Measurements from ENCODE around the gene FIP1L1. TPM values are rescaled to one million over a fixed set of nuclear protein-coding genes. Genes with fewer than 3 reads are reported as not detected.
A peak's percentile ranks its signal among the peaks of the same experiment; 100 is the strongest.
"Not testable (repeated sequence)": the region's sequence is repeated elsewhere in the genome, so short reads cannot be mapped to it uniquely, and the experiment has no call there.

The FIP1L1 gene
- total RNA-seq, 2 experiments from 2014 or later: 79.5 to 80.6 TPM

- ATAC-seq (peak; percentile 14), DNase-seq (peak; percentile 43)
- Mint-ChIP-seq H3K27me3 (peaks cover 11% of the 10 kb centered on the region), H3K4me1 (peaks cover 48% of the 10 kb centered on the region), H3K36me3 (peaks cover 14% of the 10 kb centered on the region), H3K27ac (peak overlapping the region; percentile 95), H3K9me3 (ENCODE audit: low read depth) (no peaks in the 10 kb centered on the region), H3K4me3 (peak overlapping the region; percentile 90)
- CTCF ChIA-PET: interaction anchor here (0.7 to 0.9 kb wide), 2 partner anchors 10 to 14 kb away, joined by 3 read pairs; no protein-coding TSS in a partner anchor
Measured at GRCh38 chr4:53365121-53365485, 12.3 kb upstream of the FIP1L1 start.

GRCh38 chr4:53365486-53366300 is 11.7 kb upstream of the FIP1L1 start, which contains the start of gene SCFD2:
Gene SCFD2 (minus strand): TSS chr4:53366061.
- ATAC-seq (peak; percentile 97), DNase-seq (peak; percentile 98)
- H3K9me3 Mint-ChIP-seq (ENCODE audit: low read depth): no peaks in the 10 kb centered on the region

GRCh38 chr4:53366301-53366716 is 11.1 kb upstream of the FIP1L1 start:
- peak overlapping the region; percentile 95 for H3K27ac Mint-ChIP-seq
- H3K27me3 Mint-ChIP-seq: peaks cover 16% of the 10 kb centered on the region
- DNase-seq: no peak
- H3K4me3 Mint-ChIP-seq: peak overlapping the region; percentile 90
- H3K36me3 Mint-ChIP-seq: peaks cover 9% of the 10 kb centered on the region
- CTCF ChIA-PET: no interaction called here
- H3K4me1 Mint-ChIP-seq: peaks cover 39% of the 10 kb centered on the region
- no peaks in the 10 kb centered on the region for H3K9me3 Mint-ChIP-seq (ENCODE audit: low read depth)
- ATAC-seq: peak; percentile 5

More at GRCh38 chr4:53365486-53366300, 11.7 kb upstream of the FIP1L1 start, which contains the start of gene SCFD2:
- peak within 1 kb of the TSS; percentile 95 for H3K27ac Mint-ChIP-seq
- H3K4me3 Mint-ChIP-seq: peak within 1 kb of the TSS; percentile 90
- peaks cover 13% of the 10 kb centered on the region for H3K36me3 Mint-ChIP-seq
- H3K27me3 Mint-ChIP-seq: peaks cover 12% of the 10 kb centered on the region
- peaks cover 43% of the 10 kb centered on the region for H3K4me1 Mint-ChIP-seq
- CTCF ChIA-PET: interaction anchor here (0.7 to 0.9 kb wide), 2 partner anchors 11 to 13 kb away, joined by 3 read pairs; no protein-coding TSS in a partner anchor

- ATAC-seq (no peak), DNase-seq (no peak)
- CTCF ChIA-PET: no interaction called here
- Mint-ChIP-seq H3K4me1 (peaks cover 29% of the 10 kb centered on the region), H3K9me3 (ENCODE audit: low read depth) (no peaks in the 10 kb centered on the region), H3K27me3 (peaks cover 21% of the 10 kb centered on the region), H3K27ac (no peak overlapping the region), H3K36me3 (peaks cover 3% of the 10 kb centered on the region), H3K4me3 (no peak overlapping the region)
Measured at GRCh38 chr4:53367721-53368120, 9.7 kb upstream of the FIP1L1 start.

- no peak for ATAC-seq
- Mint-ChIP-seq H3K9me3 (ENCODE audit: low read depth) (no peaks in the 10 kb centered on the region), H3K27ac (no peak overlapping the region), H3K27me3 (peaks cover 30% of the 10 kb centered on the region), H3K36me3 (no peaks in the 10 kb centered on the region), H3K4me1 (peaks cover 12% of the 10 kb centered on the region), H3K4me3 (no peak overlapping the region)
- CTCF ChIA-PET: no interaction called here
- DNase-seq: no peak
Measured at GRCh38 chr4:53371049-53371448, 6.4 kb upstream of the FIP1L1 start.

- H3K27me3 Mint-ChIP-seq: peaks cover 30% of the 10 kb centered on the region
- H3K36me3 Mint-ChIP-seq: no peaks in the 10 kb centered on the region
- ATAC-seq (no peak), DNase-seq (no peak)
- no peaks in the 10 kb centered on the region for H3K9me3 Mint-ChIP-seq (ENCODE audit: low read depth)
- no peak overlapping the region for H3K4me3 Mint-ChIP-seq
- H3K27ac Mint-ChIP-seq: no peak overlapping the region
- CTCF ChIA-PET: no interaction called here
- H3K4me1 Mint-ChIP-seq: peaks cover 9% of the 10 kb centered on the region
Measured at GRCh38 chr4:53371843-53372521, 5.5 kb upstream of the FIP1L1 start.

GRCh38 chr4:53374777-53375258 is 2.6 kb upstream of the FIP1L1 start:
- ATAC-seq: no peak
- Mint-ChIP-seq H3K4me3 (no peak overlapping the region), H3K36me3 (peaks cover 3% of the 10 kb centered on the region), H3K27ac (no peak overlapping the region), H3K27me3 (peaks cover 22% of the 10 kb centered on the region), H3K9me3 (ENCODE audit: low read depth) (no peaks in the 10 kb centered on the region), H3K4me1 (peaks cover 24% of the 10 kb centered on the region)
- CTCF ChIA-PET: no interaction called here
- DNase-seq: no peak

GRCh38 chr4:53376900-53377299 is 541 bp upstream of the FIP1L1 start:
- H3K27me3 Mint-ChIP-seq: peaks cover 13% of the 10 kb centered on the region
- H3K4me3 Mint-ChIP-seq: peak overlapping the region; percentile 86
- H3K9me3 Mint-ChIP-seq (ENCODE audit: low read depth): no peaks in the 10 kb centered on the region
- ATAC-seq: no peak
- peaks cover 7% of the 10 kb centered on the region for H3K36me3 Mint-ChIP-seq
- DNase-seq: no peak
- CTCF ChIA-PET: no interaction called here
- peak overlapping the region; percentile 98 for H3K27ac Mint-ChIP-seq
- peaks cover 34% of the 10 kb centered on the region for H3K4me1 Mint-ChIP-seq

- ATAC-seq (no peak), DNase-seq (no peak)
- Mint-ChIP-seq H3K4me1 (peaks cover 37% of the 10 kb centered on the region), H3K4me3 (peak overlapping the region; percentile 86), H3K9me3 (ENCODE audit: low read depth) (no peaks in the 10 kb centered on the region), H3K27me3 (peaks cover 9% of the 10 kb centered on the region), H3K36me3 (peaks cover 15% of the 10 kb centered on the region), H3K27ac (peak overlapping the region; percentile 98)
- CTCF ChIA-PET: interaction anchor here (1.0 to 1.5 kb wide), 3 partner anchors 10 to 13 kb away, joined by 3 read pairs; no protein-coding TSS in a partner anchor
Measured at GRCh38 chr4:53378171-53378482, 686 bp downstream of the FIP1L1 start.

GRCh38 chr4:53380221-53380620 is 2.8 kb downstream of the FIP1L1 start:
- no peak for DNase-seq
- no peak overlapping the region for H3K4me3 Mint-ChIP-seq
- no peaks in the 10 kb centered on the region for H3K9me3 Mint-ChIP-seq (ENCODE audit: low read depth)

GRCh38 chr4:53409479-53409878 is 32.0 kb downstream of the FIP1L1 start:
- H3K27me3 Mint-ChIP-seq; H3K9me3 Mint-ChIP-seq (ENCODE audit: low read depth); H3K27ac Mint-ChIP-seq; H3K4me3 Mint-ChIP-seq; DNase-seq; CTCF ChIA-PET; ATAC-seq: not testable (repeated sequence)
- H3K36me3 Mint-ChIP-seq: peaks cover 48% of the 10 kb centered on the region
- peaks cover 16% of the 10 kb centered on the region for H3K4me1 Mint-ChIP-seq

More at GRCh38 chr4:53380221-53380620, 2.8 kb downstream of the FIP1L1 start:
- CTCF ChIA-PET: interaction anchor here (0.9 to 1.6 kb wide), 2 partner anchors 10 to 853 kb away, joined by 3 to 5 read pairs; no protein-coding TSS in a partner anchor
- Mint-ChIP-seq H3K27me3 (peaks cover under 1% of the 10 kb centered on the region), H3K27ac (no peak overlapping the region), H3K36me3 (peaks cover 25% of the 10 kb centered on the region), H3K4me1 (peaks cover 39% of the 10 kb centered on the region)
- ATAC-seq: no peak

- no peaks in the 10 kb centered on the region for H3K27me3 Mint-ChIP-seq
- CTCF ChIA-PET: no interaction called here
- ATAC-seq: no peak
- no peak overlapping the region for H3K27ac Mint-ChIP-seq
- H3K36me3 Mint-ChIP-seq: peaks cover 14% of the 10 kb centered on the region
- no peak for DNase-seq
- H3K4me3 Mint-ChIP-seq: no peak overlapping the region
- H3K4me1 Mint-ChIP-seq: peaks cover 11% of the 10 kb centered on the region
- H3K9me3 Mint-ChIP-seq (ENCODE audit: low read depth): no peaks in the 10 kb centered on the region
Measured at GRCh38 chr4:53419208-53419607, 41.8 kb downstream of the FIP1L1 start.

- Mint-ChIP-seq H3K9me3 (ENCODE audit: low read depth) (no peaks in the 10 kb centered on the region), H3K4me1 (peaks cover 4% of the 10 kb centered on the region), H3K36me3 (peaks cover 8% of the 10 kb centered on the region), H3K27me3 (no peaks in the 10 kb centered on the region), H3K4me3 (no peak overlapping the region), H3K27ac (no peak overlapping the region)
- no peak for DNase-seq
- no peak for ATAC-seq
- CTCF ChIA-PET: no interaction called here
Measured at GRCh38 chr4:53421791-53422190, 44.4 kb downstream of the FIP1L1 start.
